Measurements from ENCODE around the gene PLXNB2.

- TF ChIP-seq EZH2phosphoT487 (IDR thresholded peaks at IDR 0.05; ENCODE audit: low read depth) (no peak), CTCF (IDR thresholded peaks at IDR 0.05; ENCODE audit: low read depth, low read length) (peak; percentile 99)
These were observed 31.3 kb downstream of the PLXNB2 start for GRCh38 chr22:50276143-50276542.

Measured in OCI-LY3 (cell line).